Stomach (tissue), 9 donors: ENCODE data around the gene ANTXR1. TPM values are rescaled to one million over a fixed set of nuclear protein-coding genes. Genes with fewer than 3 reads are reported as not detected.

ENCODE experiments used
- DNase-seq, 2 donors: peaks; one replicate each; pipeline versions ENCODE4 v3.0.0 to v3.0.0-alpha.2; 2013 to 2019
- H3K27ac ChIP-seq, 5 donors: fragments of 200-600 bp in 4 of 5; sonication (generic) in 4 of 5; one replicate each; pipeline ENCODE4 v1.5.1; 2013 to 2019; ENCODE audit warnings: mild to moderate bottlenecking in 1 of 5, moderate library complexity in 1 of 5
- H3K27me3 ChIP-seq, 3 donors: fragments of 200-600 bp; sonication (generic); one replicate each; pipeline ENCODE4 v1.5.1; 2017 to 2019; ENCODE audit warnings: mixed run types in 1 of 3
- H3K36me3 ChIP-seq, 4 donors: fragments of 200-600 bp; sonication (generic); 1 replicate in 3 of 4; 2 replicates in 1 of 4; pipeline ENCODE4 v1.5.1; 2016 to 2019
- H3K4me1 ChIP-seq, 4 donors: fragments of 200-600 bp; sonication (generic); one replicate each; pipeline ENCODE4 v1.5.1; 2016 to 2019
- H3K4me3 ChIP-seq, 4 donors: fragments of 200-600 bp; sonication (generic) in 3 of 4; one replicate each; pipeline ENCODE4 v1.5.1; 2016 to 2019; ENCODE audit warnings: mild to moderate bottlenecking in 1 of 4
- H3K9me3 ChIP-seq, 4 donors: fragments of 200-600 bp; sonication (generic); one replicate each; pipeline ENCODE4 v1.5.1; 2016 to 2019
- EP300 ChIP-seq: sonication (generic); formaldehyde crosslinking; IDR thresholded peaks from one replicate; pipeline ENCODE4 v1.6.1; 2017; ENCODE audit warnings: antibody characterized with exemption
- POLR2A ChIP-seq, 4 donors: fragments of 450-650 bp; IDR thresholded peaks; one replicate each; pipeline ENCODE4 v1.6.1; 2016; ENCODE audit warnings: antibody characterized with exemption in 4 of 4, control low read depth in 2 of 4, mild to moderate bottlenecking in 1 of 4, moderate library complexity in 1 of 4
- POLR2AphosphoS5 ChIP-seq, 3 donors: sonication (generic); formaldehyde crosslinking; IDR thresholded peaks; one replicate each; pipeline ENCODE4 v1.6.1; 2016; ENCODE audit warnings: antibody characterized with exemption in 3 of 3
- WGBS, 5 donors: extraction: QIAGEN DNeasy Blood & Tissue Kit in 3 of 5; methylation state at CpG; one replicate each; pipeline versions ENCODE4 v1.1.5 to v1.1.7; 2013 to 2018; 5-methylcytosine and 5-hydroxymethylcytosine counted together
- intact Hi-C: fragments of 100-400 bp; cut with DNase I; formaldehyde crosslinking; loops from one replicate; pipeline ENCODE4 v1.15.1; 2023; ENCODE audit warnings: low total_unique reads
- polyA plus RNA-seq, 3 donors: library from polyadenylated mRNA; stranded (reverse); fragments of 200-250 nt; gene quantifications; one replicate each; pipeline ENCODE4 v1.2.3, GENCODE V29; 2013
- total RNA-seq, 5 donors: library from RNA; depleted of rRNA; stranded (reverse); fragments of >200 nt; gene quantifications; one replicate each; pipeline versions ENCODE4 v1.1.0 to v1.2.3, GENCODE V29; 2014 to 2016
- TF ChIP-seq, protein P1 (sequence below), 7 experiments: fragments of 450-650 bp in 4 of 7; fragments of 200-600 bp in 3 of 7; sonication (generic) in 3 of 7; IDR thresholded peaks; one replicate each; pipeline ENCODE4 v1.5.1; 2016 to 2019; ENCODE audit warnings: antibody characterized with exemption in 7 of 7, control low read depth in 2 of 7, mild to moderate bottlenecking in 1 of 7
- donor health status: healthy with polysubstance abuse.
- donor health status: Bipolar disorder and iron deficiency.
- donor health status: healthy.

The ANTXR1 gene
- total and polyA plus RNA-seq, 8 donors: 5.8 to 32.5 (median 13.7) TPM

DNA sequence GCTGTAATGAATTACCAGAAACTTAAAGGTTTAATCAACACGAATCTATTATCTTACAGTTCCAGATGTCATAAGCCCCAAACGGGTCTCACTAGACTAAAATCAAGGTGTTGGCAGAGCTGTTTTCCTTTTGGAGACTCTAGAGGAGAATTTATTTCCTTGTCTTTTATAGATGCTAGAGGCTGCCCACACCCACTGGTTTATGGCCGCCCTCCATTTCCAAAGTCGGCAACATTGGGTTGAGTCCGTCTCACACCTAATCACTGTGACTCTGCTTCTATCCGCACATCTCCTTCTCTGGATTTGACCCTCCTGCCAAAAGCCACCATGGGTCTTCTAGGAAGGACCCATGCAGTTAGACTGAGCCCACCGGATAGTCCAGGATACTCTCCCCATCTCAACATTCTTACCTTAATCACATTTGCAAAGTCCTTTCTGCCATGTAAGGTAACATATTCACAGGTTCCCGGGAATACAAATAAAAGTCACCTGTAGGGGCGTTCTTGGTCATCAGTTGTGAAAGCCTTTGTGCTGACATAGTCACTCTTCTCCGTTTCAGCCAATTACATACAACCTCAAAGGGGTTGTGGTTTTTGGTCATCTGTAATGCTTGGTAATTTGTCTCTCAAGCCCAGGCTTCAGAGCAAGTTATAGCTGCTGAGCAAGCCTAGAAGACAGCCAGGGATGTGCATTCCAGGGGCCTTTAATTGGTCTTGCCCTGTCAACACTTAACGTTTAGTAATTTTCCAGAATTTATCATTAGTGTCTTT, 179.4 kb downstream of the ANTXR1 start:
- TF ChIP-seq POLR2AphosphoS5 (IDR thresholded peaks at IDR 0.05) (no peak), POLR2A (IDR thresholded peaks at IDR 0.05) (no peak), EP300 (no peak)
- TF ChIP-seq, protein P1, sequence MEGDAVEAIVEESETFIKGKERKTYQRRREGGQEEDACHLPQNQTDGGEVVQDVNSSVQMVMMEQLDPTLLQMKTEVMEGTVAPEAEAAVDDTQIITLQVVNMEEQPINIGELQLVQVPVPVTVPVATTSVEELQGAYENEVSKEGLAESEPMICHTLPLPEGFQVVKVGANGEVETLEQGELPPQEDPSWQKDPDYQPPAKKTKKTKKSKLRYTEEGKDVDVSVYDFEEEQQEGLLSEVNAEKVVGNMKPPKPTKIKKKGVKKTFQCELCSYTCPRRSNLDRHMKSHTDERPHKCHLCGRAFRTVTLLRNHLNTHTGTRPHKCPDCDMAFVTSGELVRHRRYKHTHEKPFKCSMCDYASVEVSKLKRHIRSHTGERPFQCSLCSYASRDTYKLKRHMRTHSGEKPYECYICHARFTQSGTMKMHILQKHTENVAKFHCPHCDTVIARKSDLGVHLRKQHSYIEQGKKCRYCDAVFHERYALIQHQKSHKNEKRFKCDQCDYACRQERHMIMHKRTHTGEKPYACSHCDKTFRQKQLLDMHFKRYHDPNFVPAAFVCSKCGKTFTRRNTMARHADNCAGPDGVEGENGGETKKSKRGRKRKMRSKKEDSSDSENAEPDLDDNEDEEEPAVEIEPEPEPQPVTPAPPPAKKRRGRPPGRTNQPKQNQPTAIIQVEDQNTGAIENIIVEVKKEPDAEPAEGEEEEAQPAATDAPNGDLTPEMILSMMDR (IDR thresholded peaks at IDR 0.05): no peak
- Histone ChIP-seq H3K4me1 (peaks cover 0 to 9% (median 3%) of the 10 kb centered on the region in 4 donors), H3K9me3 (no peaks in the 10 kb centered on the region), H3K4me3 (no peak overlapping the region), H3K27me3 (no peaks in the 10 kb centered on the region), H3K27ac (no peak overlapping the region), H3K36me3 (peaks cover 0 to 6% (median 3%) of the 10 kb centered on the region in 4 donors)
- intact Hi-C loops: no loop called here
- no peak for DNase-seq
- 87 to 92% (median 91%) methylated on average over 11 of the region's 11 CpGs for WGBS, 5 donors

GRCh38 chr2:69195706-69196105, 182.7 kb downstream of the ANTXR1 start:
- H3K27ac ChIP-seq: peak overlapping the region in 2 of 5 donors; percentile 3 to 14
- H3K4me3 ChIP-seq: no peak overlapping the region
- H3K36me3 ChIP-seq: peaks cover 0 to 6% (median 3%) of the 10 kb centered on the region in 4 donors
- DNase-seq: no peak
- intact Hi-C loops: no loop called here
- no peaks in the 10 kb centered on the region for H3K9me3 ChIP-seq
- no peak for TF ChIP-seq POLR2A (IDR thresholded peaks at IDR 0.05)
- TF ChIP-seq POLR2AphosphoS5 (IDR thresholded peaks at IDR 0.05): no peak
- TF ChIP-seq, protein P1 (IDR thresholded peaks at IDR 0.05): no peak
- TF ChIP-seq EP300: no peak
- no peaks in the 10 kb centered on the region for H3K27me3 ChIP-seq
- H3K4me1 ChIP-seq: peaks cover 0 to 9% (median 2%) of the 10 kb centered on the region in 4 donors

- Histone ChIP-seq H3K27ac (peak overlapping the region in 3 of 5 donors; percentile 3 to 35 (median 31)), H3K9me3 (no peaks in the 10 kb centered on the region), H3K4me1 (peaks cover 0 to 9% (median 0%) of the 10 kb centered on the region in 4 donors), H3K4me3 (no peak overlapping the region), H3K27me3 (no peaks in the 10 kb centered on the region), H3K36me3 (peaks cover 0 to 6% (median 3%) of the 10 kb centered on the region in 4 donors)
- WGBS, 5 donors: 77 to 86% (median 82%) methylated on average over 8 to 9 of the region's 9 CpGs
- intact Hi-C loops: no loop called here
- TF ChIP-seq EP300 (no peak), POLR2A (IDR thresholded peaks at IDR 0.05) (no peak)
- DNase-seq: peak in 1 of 2 donors; percentile 26
Measured at GRCh38 chr2:69196327-69197117, 183.5 kb downstream of the ANTXR1 start.

DNA sequence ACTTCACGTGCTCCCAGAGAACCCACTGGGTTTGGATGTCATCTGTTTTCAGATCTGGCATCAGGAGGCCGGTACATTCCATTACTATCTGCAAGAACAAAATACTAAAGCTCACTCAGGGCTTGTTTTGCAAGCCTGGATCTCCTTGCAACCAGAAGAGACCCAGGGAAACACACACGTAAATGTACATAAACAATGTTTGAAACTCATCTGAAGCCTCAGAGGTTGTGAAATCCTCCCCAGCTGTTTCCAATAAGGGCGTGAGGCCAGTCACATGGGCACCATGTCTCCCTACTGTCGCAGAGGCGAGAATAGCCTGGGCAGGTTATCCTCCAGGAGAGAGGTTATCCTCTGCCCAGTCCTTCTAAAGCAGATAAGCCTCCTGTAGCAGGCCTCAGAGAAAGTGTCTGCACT, 187.1 kb downstream of the ANTXR1 start:
- no peak for DNase-seq

More for the DNA sequence above, 187.1 kb downstream of the ANTXR1 start:
- WGBS, 5 donors: 76 to 90% (median 81%) methylated on average over 6 of the region's 6 CpGs
- H3K27ac ChIP-seq: peak overlapping the region in 3 of 5 donors; percentile 12 to 76 (median 50)
- peaks cover 0 to 9% (median 0%) of the 10 kb centered on the region in 4 donors for H3K4me1 ChIP-seq
- H3K4me3 ChIP-seq: no peak overlapping the region
- no peaks in the 10 kb centered on the region for H3K9me3 ChIP-seq
- no peaks in the 10 kb centered on the region for H3K27me3 ChIP-seq
- intact Hi-C loops: no loop called here
- no peaks in the 10 kb centered on the region for H3K36me3 ChIP-seq
- TF ChIP-seq EP300 (no peak), POLR2AphosphoS5 (IDR thresholded peaks at IDR 0.05) (no peak), POLR2A (IDR thresholded peaks at IDR 0.05) (no peak)
- TF ChIP-seq, protein P1 (IDR thresholded peaks at IDR 0.05): no peak
